ENCODE data around the gene ATG2B. TPM values are rescaled to one million over a fixed set of nuclear protein-coding genes. Genes with fewer than 3 reads are reported as not detected.

Gene ATG2B
- total and polyA plus RNA-seq, 2 donors (not counting 1 experiment from before 2014, with no cell fraction given) = 15.0 to 30.9 TPM

- DNase-seq (ENCODE audit: low read depth in 2 of 2) = no peak
- H4K20me1 ChIP-seq (ENCODE audit: control insufficient read depth, extremely low read depth, insufficient read depth, low read length) = no peaks in the 10 kb centered on the region
Observed at GRCh38 chr14:96345669-96346068, 17.5 kb downstream of the ATG2B start.

DNA sequence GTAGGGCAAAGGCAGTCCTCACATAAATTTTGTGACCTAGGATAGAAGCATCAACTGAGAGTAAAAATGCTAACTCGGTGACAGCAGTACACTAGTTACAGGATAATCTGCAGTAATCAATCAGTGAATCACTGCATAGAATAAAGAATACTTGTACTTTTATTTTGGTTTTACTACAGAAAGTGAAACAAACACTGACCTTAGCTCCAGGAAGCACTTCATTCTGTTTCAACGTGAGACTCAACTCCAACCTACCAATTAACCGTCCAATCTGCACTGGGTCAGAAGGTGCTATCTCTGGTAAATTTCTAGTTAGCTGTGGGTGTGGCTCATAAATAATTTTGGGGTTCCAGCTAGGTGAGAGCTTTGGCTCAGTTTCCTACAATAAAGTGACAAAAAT, 21.8 kb downstream of the ATG2B start:
- DNase-seq (ENCODE audit: low read depth in 2 of 2) = no peak

More at GRCh38 chr14:96345669-96346068, 17.5 kb downstream of the ATG2B start:
- no peaks in the 10 kb centered on the region for H3K27me3 ChIP-seq (ENCODE audit: control insufficient read depth, insufficient read depth, low read length)
- TF ChIP-seq EZH2 (IDR thresholded peaks at IDR 0.05; ENCODE audit: low read length, missing control alignments) = no peak
- TF ChIP-seq, protein P1, sequence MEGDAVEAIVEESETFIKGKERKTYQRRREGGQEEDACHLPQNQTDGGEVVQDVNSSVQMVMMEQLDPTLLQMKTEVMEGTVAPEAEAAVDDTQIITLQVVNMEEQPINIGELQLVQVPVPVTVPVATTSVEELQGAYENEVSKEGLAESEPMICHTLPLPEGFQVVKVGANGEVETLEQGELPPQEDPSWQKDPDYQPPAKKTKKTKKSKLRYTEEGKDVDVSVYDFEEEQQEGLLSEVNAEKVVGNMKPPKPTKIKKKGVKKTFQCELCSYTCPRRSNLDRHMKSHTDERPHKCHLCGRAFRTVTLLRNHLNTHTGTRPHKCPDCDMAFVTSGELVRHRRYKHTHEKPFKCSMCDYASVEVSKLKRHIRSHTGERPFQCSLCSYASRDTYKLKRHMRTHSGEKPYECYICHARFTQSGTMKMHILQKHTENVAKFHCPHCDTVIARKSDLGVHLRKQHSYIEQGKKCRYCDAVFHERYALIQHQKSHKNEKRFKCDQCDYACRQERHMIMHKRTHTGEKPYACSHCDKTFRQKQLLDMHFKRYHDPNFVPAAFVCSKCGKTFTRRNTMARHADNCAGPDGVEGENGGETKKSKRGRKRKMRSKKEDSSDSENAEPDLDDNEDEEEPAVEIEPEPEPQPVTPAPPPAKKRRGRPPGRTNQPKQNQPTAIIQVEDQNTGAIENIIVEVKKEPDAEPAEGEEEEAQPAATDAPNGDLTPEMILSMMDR (conservative IDR thresholded peaks at IDR 0.05 in 1 of 2, IDR thresholded peaks at IDR 0.05 in 1 of 2; ENCODE audit: low read depth in 1 of 2, low read length in 2 of 2) = no peak
- no peak overlapping the region for H3K4me3 ChIP-seq (replicated peaks in 1 of 4; ENCODE audit: control extremely low read depth in 1 of 4, insufficient read depth in 1 of 4, low read depth in 3 of 4, low read length in 4 of 4)
- no peaks in the 10 kb centered on the region for H3K9me3 ChIP-seq (ENCODE audit: control insufficient read depth, insufficient read depth, low read depth, low read length)
- H3K4me2 ChIP-seq (ENCODE audit: extremely low read depth, insufficient read depth, low read length) = no peak overlapping the region
- H2AFZ ChIP-seq (ENCODE audit: low read length) = no peak overlapping the region
- H3K4me1 ChIP-seq (ENCODE audit: control insufficient read depth, extremely low read depth, insufficient read depth, low read length) = peaks cover 2% of the 10 kb centered on the region
- H3K36me3 ChIP-seq (ENCODE audit: control insufficient read depth, insufficient read depth, low read length) = no peaks in the 10 kb centered on the region
- H3K79me2 ChIP-seq (ENCODE audit: control insufficient read depth, insufficient read depth, low read length) = no peaks in the 10 kb centered on the region
- H3K27ac ChIP-seq (ENCODE audit: insufficient read depth, low read length) = no peak overlapping the region
- no peak overlapping the region for H3K9ac ChIP-seq (ENCODE audit: insufficient read depth, low read length)

GRCh38 chr14:96338551-96338950, 24.6 kb downstream of the ATG2B start:
- H3K79me2 ChIP-seq (ENCODE audit: control insufficient read depth, insufficient read depth, low read length) = no peaks in the 10 kb centered on the region
- H3K27ac ChIP-seq (ENCODE audit: insufficient read depth, low read length) = no peak overlapping the region
- no peak for DNase-seq (ENCODE audit: low read depth in 2 of 2)
- H4K20me1 ChIP-seq (ENCODE audit: control insufficient read depth, extremely low read depth, insufficient read depth, low read length) = no peaks in the 10 kb centered on the region
- TF ChIP-seq EZH2 (IDR thresholded peaks at IDR 0.05; ENCODE audit: low read length, missing control alignments) = no peak
- TF ChIP-seq, protein P1 (conservative IDR thresholded peaks at IDR 0.05 in 1 of 2, IDR thresholded peaks at IDR 0.05 in 1 of 2; ENCODE audit: low read depth in 1 of 2, low read length in 2 of 2) = no peak
- no peaks in the 10 kb centered on the region for H3K36me3 ChIP-seq (ENCODE audit: control insufficient read depth, insufficient read depth, low read length)
- H3K4me2 ChIP-seq (ENCODE audit: extremely low read depth, insufficient read depth, low read length) = no peak overlapping the region
- no peaks in the 10 kb centered on the region for H3K27me3 ChIP-seq (ENCODE audit: control insufficient read depth, insufficient read depth, low read length)
- no peak overlapping the region for H3K4me3 ChIP-seq (replicated peaks in 1 of 4; ENCODE audit: control extremely low read depth in 1 of 4, insufficient read depth in 1 of 4, low read depth in 3 of 4, low read length in 4 of 4)
- no peaks in the 10 kb centered on the region for H3K4me1 ChIP-seq (ENCODE audit: control insufficient read depth, extremely low read depth, insufficient read depth, low read length)
- H2AFZ ChIP-seq (ENCODE audit: low read length) = no peak overlapping the region
- H3K9me3 ChIP-seq (ENCODE audit: control insufficient read depth, insufficient read depth, low read depth, low read length) = no peaks in the 10 kb centered on the region
- no peak overlapping the region for H3K9ac ChIP-seq (ENCODE audit: insufficient read depth, low read length)

More for the DNA sequence above, 21.8 kb downstream of the ATG2B start:
- H3K79me2 ChIP-seq (ENCODE audit: control insufficient read depth, insufficient read depth, low read length) = no peaks in the 10 kb centered on the region
- no peak for TF ChIP-seq EZH2 (IDR thresholded peaks at IDR 0.05; ENCODE audit: low read length, missing control alignments)
- TF ChIP-seq, protein P1 (conservative IDR thresholded peaks at IDR 0.05 in 1 of 2, IDR thresholded peaks at IDR 0.05 in 1 of 2; ENCODE audit: low read depth in 1 of 2, low read length in 2 of 2) = no peak
- H3K36me3 ChIP-seq (ENCODE audit: control insufficient read depth, insufficient read depth, low read length) = no peaks in the 10 kb centered on the region
- no peak overlapping the region for H2AFZ ChIP-seq (ENCODE audit: low read length)
- no peaks in the 10 kb centered on the region for H3K27me3 ChIP-seq (ENCODE audit: control insufficient read depth, insufficient read depth, low read length)
- H4K20me1 ChIP-seq (ENCODE audit: control insufficient read depth, extremely low read depth, insufficient read depth, low read length) = no peaks in the 10 kb centered on the region
- no peak overlapping the region for H3K4me3 ChIP-seq (replicated peaks in 1 of 4; ENCODE audit: control extremely low read depth in 1 of 4, insufficient read depth in 1 of 4, low read depth in 3 of 4, low read length in 4 of 4)
- H3K4me1 ChIP-seq (ENCODE audit: control insufficient read depth, extremely low read depth, insufficient read depth, low read length) = peaks cover 2% of the 10 kb centered on the region
- no peak overlapping the region for H3K4me2 ChIP-seq (ENCODE audit: extremely low read depth, insufficient read depth, low read length)
- H3K27ac ChIP-seq (ENCODE audit: insufficient read depth, low read length) = no peak overlapping the region
- H3K9me3 ChIP-seq (ENCODE audit: control insufficient read depth, insufficient read depth, low read depth, low read length) = no peaks in the 10 kb centered on the region
- no peak overlapping the region for H3K9ac ChIP-seq (ENCODE audit: insufficient read depth, low read length)
